IMR-90 (cell line): ENCODE measurements around the gene GADD45A. TPM values are rescaled to one million over a fixed set of nuclear protein-coding genes. Genes with fewer than 3 reads are reported as not detected.

ENCODE experiments used
- ATAC-seq: fragments of 200-7000 bp; cut with Tn5 transposase; 2 replicates; pipeline ENCODE4 v1.9.1; 2020; ENCODE audit warnings: low read depth, mild to moderate bottlenecking, moderate library complexity
- BruUV-seq: library from RNA; stranded (reverse); fragments of 400-500 nt; replicated peaks from 2 replicates; lab custom pipeline; 2021; lab: Mats Ljungman, UMichigan
- CTCF ChIA-PET: fragments of 300-600 bp; formaldehyde crosslinking; extraction: SDS; loops from one replicate; lab custom pipeline; 2021; ENCODE audit warnings: antibody characterized with exemption; lab: Yijun Ruan, JAX
- POLR2A ChIA-PET: fragments of 300-600 bp; sonication (Branson Sonifier 250); formaldehyde crosslinking; loops from one replicate; lab custom pipeline; 2022; ENCODE audit warnings: antibody characterized with exemption; ENCODE audit not compliant: unreplicated experiment; lab: Charles Lee
- DNase-seq: peaks from one replicate; pipeline ENCODE4 v3.0.0; 2013
- H2AFZ ChIP-seq: replicated peaks from 2 replicates; pipeline ENCODE3; 2013; ENCODE audit warnings: low read length, mild to moderate bottlenecking; ENCODE audit not compliant: poor library complexity
- H2AK5ac ChIP-seq: 2 replicates; pipeline ENCODE4 v1.6.1; 2013; ENCODE audit warnings: low read depth, low read length, inconsistent platforms
- H2AK9ac ChIP-seq: replicated peaks from 2 replicates; pipeline ENCODE3; 2013; ENCODE audit warnings: mild to moderate bottlenecking, low read depth, low read length, moderate library complexity; ENCODE audit not compliant: poor library complexity
- H2BK120ac ChIP-seq: 2 replicates; pipeline ENCODE4 v1.6.1; 2013; ENCODE audit warnings: low read depth, low read length, inconsistent platforms
- H2BK15ac ChIP-seq: 3 replicates; pipeline ENCODE4 v1.6.1; 2013; ENCODE audit warnings: low read depth, low read length, inconsistent platforms
- H2BK20ac ChIP-seq: 2 replicates; pipeline ENCODE4 v1.6.1; 2013; ENCODE audit warnings: low read depth, mild to moderate bottlenecking, inconsistent platforms, low read length, moderate library complexity
- H2BK5ac ChIP-seq: 2 replicates; pipeline ENCODE4 v1.6.1; 2013; ENCODE audit warnings: mild to moderate bottlenecking, low read depth, low read length, inconsistent platforms; ENCODE audit not compliant: poor library complexity, severe bottlenecking
- H3K14ac ChIP-seq: replicated peaks from 2 replicates; pipeline ENCODE4 v1.6.1; 2013; ENCODE audit warnings: low read depth, low read length, inconsistent platforms
- H3K18ac ChIP-seq: 2 replicates; pipeline ENCODE4 v1.6.1; 2013; ENCODE audit warnings: low read depth, low read length, control low read depth
- H3K23ac ChIP-seq: 2 replicates; pipeline ENCODE4 v1.6.1; 2013; ENCODE audit warnings: low read depth, low read length, inconsistent platforms
- H3K27ac ChIP-seq: 2 replicates; pipeline ENCODE4 v1.5.1; 2013; ENCODE audit warnings: mild to moderate bottlenecking, control low read depth, low read length; ENCODE audit not compliant: insufficient read depth
- H3K27me3 ChIP-seq: 2 replicates; pipeline ENCODE4 v1.6.1; 2013; ENCODE audit warnings: low read length; ENCODE audit not compliant: control insufficient read depth, insufficient read depth
- H3K36me3 ChIP-seq: 2 replicates; pipeline ENCODE4 v1.6.1; 2013; ENCODE audit warnings: low read length, mixed read lengths; ENCODE audit not compliant: control insufficient read depth, insufficient read depth
- H3K4ac ChIP-seq: 2 replicates; pipeline ENCODE4 v1.6.1; 2013; ENCODE audit warnings: low read depth, low read length, inconsistent platforms
- H3K4me1 ChIP-seq: 2 replicates; pipeline ENCODE4 v1.6.1; 2013; ENCODE audit warnings: low read length, mixed read lengths; ENCODE audit not compliant: control insufficient read depth, insufficient read depth
- H3K4me2 ChIP-seq: 2 replicates; pipeline ENCODE4 v1.6.1; 2013; ENCODE audit warnings: low read depth, mild to moderate bottlenecking, control low read depth, low read length, moderate library complexity
- H3K4me3 ChIP-seq: 2 replicates; pipeline ENCODE4 v1.5.1; 2013; ENCODE audit warnings: low read depth, mild to moderate bottlenecking, control low read depth, low read length, moderate library complexity; ENCODE audit not compliant: insufficient read depth
- H3K56ac ChIP-seq: 2 replicates; pipeline ENCODE4 v1.6.1; 2013; ENCODE audit warnings: low read length, inconsistent platforms; ENCODE audit not compliant: insufficient read depth; ENCODE audit errors: extremely low read depth
- H3K79me1 ChIP-seq, 2 experiments: 2 replicates each; pipeline ENCODE4 v1.6.1; 2013; ENCODE audit warnings: low read length in 2 of 2, inconsistent platforms in 1 of 2, low read depth in 1 of 2
- H3K9ac ChIP-seq: 2 replicates; pipeline ENCODE4 v1.6.1; 2013; ENCODE audit warnings: low read depth, low read length, control low read depth
- H3K9me1 ChIP-seq: 2 replicates; pipeline ENCODE4 v1.6.1; 2013; ENCODE audit warnings: low read length, inconsistent platforms; ENCODE audit not compliant: insufficient read depth
- H3K9me3 ChIP-seq: 2 replicates; pipeline ENCODE4 v1.6.1; 2013; ENCODE audit warnings: low read length; ENCODE audit not compliant: control insufficient read depth, insufficient read depth
- H4K20me1 ChIP-seq: 2 replicates; pipeline ENCODE4 v1.6.1; 2013; ENCODE audit warnings: low read length, inconsistent platforms; ENCODE audit not compliant: insufficient read depth
- H4K5ac ChIP-seq: 2 replicates; pipeline ENCODE4 v1.6.1; 2013; ENCODE audit warnings: mild to moderate bottlenecking, low read depth, low read length, control low read depth
- H4K8ac ChIP-seq, 2 experiments: 2 replicates each; pipeline ENCODE4 v1.6.1; 2013; ENCODE audit warnings: low read depth in 2 of 2, low read length in 2 of 2, control low read depth in 1 of 2, inconsistent platforms in 1 of 2
- H4K91ac ChIP-seq: 2 replicates; pipeline ENCODE4 v1.6.1; 2013; ENCODE audit warnings: low read depth, low read length, inconsistent platforms; ENCODE audit not compliant: insufficient read depth
- CEBPB ChIP-seq: IDR thresholded peaks from 2 replicates; pipeline ENCODE4 v1.6.1; 2012; ENCODE audit warnings: low read depth, low read length, improper control_type of control experiment
- FOS ChIP-seq: fragments of 150-350 bp; IDR thresholded peaks from 2 replicates; pipeline ENCODE4 v1.6.1; 2016; ENCODE audit warnings: low read depth, low read length
- POLR2A ChIP-seq: IDR thresholded peaks from 2 replicates; pipeline ENCODE4 v1.6.1; 2012; ENCODE audit warnings: mild to moderate bottlenecking, low read depth, low read length
- RAD21 ChIP-seq: IDR thresholded peaks from 2 replicates; pipeline ENCODE4 v1.6.1; 2012; ENCODE audit warnings: low read length, improper control_type of control experiment
- RCOR1 ChIP-seq: IDR thresholded peaks from 2 replicates; pipeline ENCODE4 v1.6.1; 2012; ENCODE audit warnings: mild to moderate bottlenecking, low read length, improper control_type of control experiment; ENCODE audit not compliant: insufficient replicate concordance
- SMC3 ChIP-seq: fragments of 150-350 bp; IDR thresholded peaks from 2 replicates; pipeline ENCODE4 v1.6.1; 2016; ENCODE audit warnings: low read depth, mild to moderate bottlenecking, antibody characterized with exemption, low read length, moderate library complexity
- whole genome bisulfite sequencing, 2 experiments: methylation state at CpG; one replicate each; pipeline versions ENCODE4 v1.1.5 to v1.1.7; 2013; ENCODE audit warnings: missing lambda C conversion rate in 2 of 2; ENCODE audit not compliant: insufficient read length in 1 of 2; ENCODE audit errors: extremely low coverage in 2 of 2; 5-methylcytosine and 5-hydroxymethylcytosine counted together
- dilution Hi-C: fragments of 300-500 bp; cut with HindIII; formaldehyde crosslinking; loops from one replicate; pipeline ENCODE4 v1.14.3; 2018; ENCODE audit warnings: low sequenced_read_pairs; ENCODE audit not compliant: unreplicated experiment
- in situ Hi-C: fragments of 300-500 bp; cut with MboI; formaldehyde crosslinking; loops from 3 replicates; pipeline ENCODE4 v1.14.3; 2019; ENCODE audit warnings: low sequenced_read_pairs, inconsistent platforms, mixed read lengths
- intact Hi-C: fragments of 100-400 bp; cut with micrococcal nuclease; formaldehyde crosslinking; loops from 2 replicates; pipeline ENCODE4 v1.10.0; 2022
- polyA plus RNA-seq, 3 experiments: library from polyadenylated mRNA; depleted of rRNA; stranded (reverse); fragments of >200 nt; gene quantifications; 2 replicates each; pipeline ENCODE4 v1.2.3, GENCODE V29; 2012; ENCODE audit warnings: low replicate concordance in 1 of 3
- total RNA-seq: library from RNA; depleted of rRNA; stranded (reverse); fragments of >200 nt; gene quantifications from 2 replicates; pipeline ENCODE4 v1.2.3, GENCODE V29; 2012

The GADD45A gene
- total and polyA plus RNA-seq, 2 of the 4 experiments (the other 2 are of a cell fraction) = 10.9 to 114 TPM

GRCh38 chr1:67683766-67684525 lies 1.1 kb upstream of the GADD45A start (continued):
- TF ChIP-seq RCOR1 (no peak), FOS (0 out of 2 replicates have a peak, but pooled peaks have one; percentile 6), RAD21 (no peak)

GRCh38 chr1:67684526-67685066 lies 405 bp upstream of the GADD45A start:
- peak overlapping the region; percentile 84 for H3K4ac ChIP-seq
- peak overlapping the region; percentile 77 for H3K23ac ChIP-seq
- H2BK20ac ChIP-seq = peak overlapping the region; percentile 50; the same call in 1 of the 2 replicates
- intact Hi-C loops = loop anchor here (1.0 to 5.0 kb wide), 4 partner anchors 64 to 428 kb away; no protein-coding TSS in a partner anchor
- H4K20me1 ChIP-seq = peaks cover 17% of the 10 kb centered on the region
- peak overlapping the region; percentile 32; the same call in 1 of the 2 replicates for H2AK5ac ChIP-seq
- H4K8ac ChIP-seq = peak overlapping the region in 1 of 2 experiments; percentile 59; a peak in 2 of 4 replicates
- ATAC-seq (no peak), DNase-seq (no peak)
- peaks cover 12% of the 10 kb centered on the region for H3K4me1 ChIP-seq
- H2BK15ac ChIP-seq = peak overlapping the region; percentile 55
- peak overlapping the region; percentile 86 for H2AFZ ChIP-seq
- peak overlapping the region; percentile 3 for H4K91ac ChIP-seq
- no peaks in the 10 kb centered on the region for H3K27me3 ChIP-seq
- H3K14ac ChIP-seq = peak overlapping the region; percentile 72
- in situ Hi-C loops = loop anchor here (25.0 kb wide), 1 partner anchor 122 kb away; no protein-coding TSS in a partner anchor
- no CpG with 5 or more reads among the region's 20 CpGs for WGBS, 2 experiments
- peak overlapping the region; percentile 43 for H3K9ac ChIP-seq
- dilution Hi-C loops = no loop called here
- peak overlapping the region; percentile 55; the same call in 1 of the 2 replicates for H3K56ac ChIP-seq
- H3K79me1 ChIP-seq = peaks cover 10 to 31% of the 10 kb centered on the region in 2 experiments
- H4K5ac ChIP-seq = peak overlapping the region; percentile 67; the same call in 1 of the 2 replicates
- no peaks in the 10 kb centered on the region for H3K9me3 ChIP-seq
- peak overlapping the region; percentile 86 for H2BK120ac ChIP-seq
- H3K36me3 ChIP-seq = peaks cover 12% of the 10 kb centered on the region
- H3K9me1 ChIP-seq = peaks cover 7% of the 10 kb centered on the region
- peak overlapping the region; percentile 68 for H2AK9ac ChIP-seq
- peak overlapping the region; percentile 86 for H3K18ac ChIP-seq
- ChIA-PET CTCF (interaction anchor here (1.5 to 2.5 kb wide), 4 partner anchors 76 to 150 kb away, joined by 4 to 15 read pairs (median 12); no protein-coding TSS in a partner anchor), POLR2A (interaction anchor here (0.6 to 2.4 kb wide), 11 partner anchors 9 to 152 kb away, joined by 3 to 11 read pairs (median 5); no protein-coding TSS in a partner anchor)
- TF ChIP-seq RCOR1 = no peak
- no peak for TF ChIP-seq POLR2A
- no peak for TF ChIP-seq CEBPB
- no peak for TF ChIP-seq SMC3
- H2BK5ac ChIP-seq = peak overlapping the region; percentile 63
- peak overlapping the region; percentile 97 for H3K4me2 ChIP-seq
- BruUV-seq = TSS peak; percentile 84
- H3K27ac ChIP-seq = peak overlapping the region; percentile 24
- peak overlapping the region; percentile 28; the same call in 1 of the 2 replicates for H3K4me3 ChIP-seq
